Skeletal muscle cell (primary cell): ENCODE data around the gene ALDH3A2.

Source experiments
- DNase-seq: peaks from one replicate; pipeline ENCODE4 v3.0.0-alpha.2; 2010; ENCODE audit warnings: low read depth
- H3K4me3 ChIP-seq: 2 replicates; pipeline ENCODE4 v1.5.1; 2011; ENCODE audit warnings: low read depth, mild to moderate bottlenecking, control low read depth, low read length, moderate library complexity

ALDH3A2 gene

GRCh38 chr17:19725486-19725885, 76.9 kb downstream of the ALDH3A2 start:
- DNase-seq = no peak
- no peak overlapping the region for H3K4me3 ChIP-seq

GRCh38 chr17:19726631-19727376, 78.3 kb downstream of the ALDH3A2 start:
- H3K4me3 ChIP-seq = no peak overlapping the region
- DNase-seq = no peak
